Cardiac muscle cell (in vitro differentiated cells and primary cell): ENCODE results near the gene MEIS3. TPM values are rescaled to one million over a fixed set of nuclear protein-coding genes. Genes with fewer than 3 reads are reported as not detected.

Experiments used
- DNase-seq, 2 donors: peaks; one replicate each; pipeline versions ENCODE4 v3.0.0 to v3.0.0-alpha.2; 2010 to 2017; ENCODE audit warnings: low read depth in 1 of 2, low spot score in 1 of 2
- H3K27ac ChIP-seq: fragments of 200-600 bp; sonication (generic); 2 replicates; pipeline ENCODE4 v1.5.1; 2016
- H3K27me3 ChIP-seq: fragments of 200-600 bp; sonication (generic); 2 replicates; pipeline ENCODE4 v1.6.0; 2016; ENCODE audit warnings: control low read depth
- H3K36me3 ChIP-seq: fragments of 200-600 bp; sonication (generic); 2 replicates; pipeline ENCODE4 v1.5.1; 2016; ENCODE audit warnings: control low read depth
- H3K4me1 ChIP-seq: fragments of 200-600 bp; sonication (generic); 2 replicates; pipeline ENCODE4 v1.8.1; 2017; ENCODE audit warnings: low read depth, mild to moderate bottlenecking, mixed run types
- H3K4me3 ChIP-seq: fragments of 200-600 bp; sonication (generic); 2 replicates; pipeline ENCODE4 v1.5.1; 2016; ENCODE audit warnings: mild to moderate bottlenecking
- H3K9me3 ChIP-seq: fragments of 200-600 bp; sonication (generic); 2 replicates; pipeline ENCODE4 v1.5.1; 2017; ENCODE audit warnings: low read depth, mild to moderate bottlenecking, control low read depth
- CTCF ChIP-seq: IDR thresholded peaks from 2 replicates; pipeline ENCODE4 v1.5.1; 2012; ENCODE audit warnings: low read depth, mild to moderate bottlenecking, low read length
- polyA plus RNA-seq: library from polyadenylated mRNA; unstranded; fragments of >200 nt; fragmentation: Nextera tagmentation; extraction: Ambion mirVana; gene quantifications from 2 replicates; pipeline ENCODE4 v1.2.1, GENCODE V29; 2016
- total RNA-seq: library from RNA; depleted of rRNA; stranded (reverse); fragments of >200 nt; gene quantifications from 2 replicates; pipeline ENCODE4 v1.2.3, GENCODE V29; 2016

The MEIS3 gene
- total RNA-seq (83.7 and 108 TPM in 2 replicates), polyA plus RNA-seq (82.8 and 114 TPM in 2 replicates)

GRCh38 chr19:47419030-47419783 lies at the start of gene MEIS3:
Gene MEIS3, minus strand, starts transcription at chr19:47419527. Its CDS starts 446 bp downstream, at chr19:47419081.
- Histone ChIP-seq H3K4me3 (peak within 1 kb of the TSS; percentile 67), H3K27me3 (peaks cover 23% of the 10 kb centered on the region), H3K4me1 (peaks cover 25% of the 10 kb centered on the region), H3K9me3 (no peaks in the 10 kb centered on the region), H3K27ac (no peak within 1 kb of the TSS), H3K36me3 (peaks cover 2% of the 10 kb centered on the region)
- peak in 1 of 2 donors; percentile 53 for DNase-seq
- no peak for TF ChIP-seq CTCF

DNA sequence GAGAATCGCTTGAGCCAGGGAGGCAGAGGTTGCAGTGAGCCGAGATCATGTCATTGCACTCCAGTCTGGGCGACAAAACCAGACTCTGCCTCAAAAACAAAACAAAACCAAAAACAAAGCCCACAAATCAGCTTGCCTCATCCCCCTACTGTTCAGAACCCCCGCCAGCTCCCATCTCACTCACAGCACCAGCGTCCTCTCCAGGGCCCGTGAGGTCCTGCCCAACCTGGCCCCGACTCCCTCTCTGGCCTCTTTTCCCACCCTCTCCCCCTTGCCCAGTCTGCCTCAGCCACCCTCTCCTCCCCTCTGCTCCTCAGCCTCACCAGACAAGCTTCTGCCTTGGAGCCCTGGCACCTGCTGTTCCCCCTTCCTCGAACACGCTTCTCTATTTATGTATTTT lies 48.6 kb upstream of the MEIS3 start:
- Histone ChIP-seq H3K27ac (no peak overlapping the region), H3K4me3 (no peak overlapping the region), H3K27me3 (no peaks in the 10 kb centered on the region), H3K9me3 (no peaks in the 10 kb centered on the region), H3K36me3 (no peaks in the 10 kb centered on the region), H3K4me1 (peaks cover 3% of the 10 kb centered on the region)
- no peak for TF ChIP-seq CTCF
- DNase-seq = no peak

- no peak overlapping the region for H3K27ac ChIP-seq
- H3K9me3 ChIP-seq = no peaks in the 10 kb centered on the region
- no peak for DNase-seq
- H3K4me3 ChIP-seq = no peak overlapping the region
- no peak for TF ChIP-seq CTCF
- H3K36me3 ChIP-seq = no peaks in the 10 kb centered on the region
- no peaks in the 10 kb centered on the region for H3K27me3 ChIP-seq
- H3K4me1 ChIP-seq = no peaks in the 10 kb centered on the region
These were observed 46.6 kb upstream of the MEIS3 start for GRCh38 chr19:47465957-47466356.

GRCh38 chr19:47464675-47465419 lies 45.5 kb upstream of the MEIS3 start:
- Histone ChIP-seq H3K36me3 (no peaks in the 10 kb centered on the region), H3K4me1 (no peaks in the 10 kb centered on the region), H3K9me3 (no peaks in the 10 kb centered on the region), H3K27ac (no peak overlapping the region), H3K4me3 (no peak overlapping the region), H3K27me3 (peaks cover under 1% of the 10 kb centered on the region)
- TF ChIP-seq CTCF = no peak
- no peak for DNase-seq

- Histone ChIP-seq H3K4me1 (no peaks in the 10 kb centered on the region), H3K27me3 (peaks cover 28% of the 10 kb centered on the region), H3K9me3 (no peaks in the 10 kb centered on the region), H3K4me3 (no peak overlapping the region), H3K36me3 (no peaks in the 10 kb centered on the region), H3K27ac (no peak overlapping the region)
- no peak for DNase-seq
- TF ChIP-seq CTCF = no peak
These were observed 42.5 kb upstream of the MEIS3 start for GRCh38 chr19:47461876-47462275.
